Measurements from ENCODE around the gene CATSPERD. TPM values are rescaled to one million over a fixed set of nuclear protein-coding genes. Genes with fewer than 3 reads are reported as not detected.

Gene CATSPERD
- total RNA-seq, 1 donor from 2014 or later = not detected

DNA sequence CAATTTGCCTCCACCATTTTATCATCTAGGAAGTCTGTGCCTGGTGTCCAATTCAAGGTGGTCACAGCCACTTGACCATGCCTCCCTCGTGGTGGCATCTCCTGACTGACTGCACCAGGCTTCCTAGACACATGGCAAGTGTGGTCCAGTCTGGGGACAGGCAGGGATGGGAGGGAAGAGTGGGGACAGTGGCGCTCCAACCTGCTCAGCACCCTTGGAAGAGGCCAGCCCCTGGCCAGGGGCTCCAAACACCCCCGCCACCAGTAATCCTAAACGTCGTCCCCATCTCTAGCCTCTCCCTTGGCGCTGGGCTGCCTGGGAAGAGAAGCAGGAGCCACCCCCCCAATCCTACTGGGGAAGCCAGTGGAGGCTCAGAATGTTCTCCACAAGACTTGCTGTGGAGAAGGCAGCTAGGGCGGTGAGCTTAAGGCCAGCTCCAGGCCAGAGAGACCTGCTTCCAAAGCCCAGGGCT lies 27.7 kb upstream of the CATSPERD start:
- H3K27ac Mint-ChIP-seq = peak overlapping the region; percentile 80
- H3K27me3 Mint-ChIP-seq (ENCODE audit: low read depth) = no peaks in the 10 kb centered on the region
- H3K36me3 Mint-ChIP-seq = no peaks in the 10 kb centered on the region
- H3K4me1 Mint-ChIP-seq = peaks cover 16% of the 10 kb centered on the region
- peak overlapping the region; percentile 98 for H3K4me3 Mint-ChIP-seq
- TF ChIP-seq, protein P1, sequence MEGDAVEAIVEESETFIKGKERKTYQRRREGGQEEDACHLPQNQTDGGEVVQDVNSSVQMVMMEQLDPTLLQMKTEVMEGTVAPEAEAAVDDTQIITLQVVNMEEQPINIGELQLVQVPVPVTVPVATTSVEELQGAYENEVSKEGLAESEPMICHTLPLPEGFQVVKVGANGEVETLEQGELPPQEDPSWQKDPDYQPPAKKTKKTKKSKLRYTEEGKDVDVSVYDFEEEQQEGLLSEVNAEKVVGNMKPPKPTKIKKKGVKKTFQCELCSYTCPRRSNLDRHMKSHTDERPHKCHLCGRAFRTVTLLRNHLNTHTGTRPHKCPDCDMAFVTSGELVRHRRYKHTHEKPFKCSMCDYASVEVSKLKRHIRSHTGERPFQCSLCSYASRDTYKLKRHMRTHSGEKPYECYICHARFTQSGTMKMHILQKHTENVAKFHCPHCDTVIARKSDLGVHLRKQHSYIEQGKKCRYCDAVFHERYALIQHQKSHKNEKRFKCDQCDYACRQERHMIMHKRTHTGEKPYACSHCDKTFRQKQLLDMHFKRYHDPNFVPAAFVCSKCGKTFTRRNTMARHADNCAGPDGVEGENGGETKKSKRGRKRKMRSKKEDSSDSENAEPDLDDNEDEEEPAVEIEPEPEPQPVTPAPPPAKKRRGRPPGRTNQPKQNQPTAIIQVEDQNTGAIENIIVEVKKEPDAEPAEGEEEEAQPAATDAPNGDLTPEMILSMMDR (IDR thresholded peaks at IDR 0.05; ENCODE audit: unreplicated experiment) = no peak
- no peaks in the 10 kb centered on the region for H3K9me3 Mint-ChIP-seq
- DNase-seq (ENCODE audit: low spot score in 2 of 2, unreplicated experiment in 2 of 2) = no peak

DNA sequence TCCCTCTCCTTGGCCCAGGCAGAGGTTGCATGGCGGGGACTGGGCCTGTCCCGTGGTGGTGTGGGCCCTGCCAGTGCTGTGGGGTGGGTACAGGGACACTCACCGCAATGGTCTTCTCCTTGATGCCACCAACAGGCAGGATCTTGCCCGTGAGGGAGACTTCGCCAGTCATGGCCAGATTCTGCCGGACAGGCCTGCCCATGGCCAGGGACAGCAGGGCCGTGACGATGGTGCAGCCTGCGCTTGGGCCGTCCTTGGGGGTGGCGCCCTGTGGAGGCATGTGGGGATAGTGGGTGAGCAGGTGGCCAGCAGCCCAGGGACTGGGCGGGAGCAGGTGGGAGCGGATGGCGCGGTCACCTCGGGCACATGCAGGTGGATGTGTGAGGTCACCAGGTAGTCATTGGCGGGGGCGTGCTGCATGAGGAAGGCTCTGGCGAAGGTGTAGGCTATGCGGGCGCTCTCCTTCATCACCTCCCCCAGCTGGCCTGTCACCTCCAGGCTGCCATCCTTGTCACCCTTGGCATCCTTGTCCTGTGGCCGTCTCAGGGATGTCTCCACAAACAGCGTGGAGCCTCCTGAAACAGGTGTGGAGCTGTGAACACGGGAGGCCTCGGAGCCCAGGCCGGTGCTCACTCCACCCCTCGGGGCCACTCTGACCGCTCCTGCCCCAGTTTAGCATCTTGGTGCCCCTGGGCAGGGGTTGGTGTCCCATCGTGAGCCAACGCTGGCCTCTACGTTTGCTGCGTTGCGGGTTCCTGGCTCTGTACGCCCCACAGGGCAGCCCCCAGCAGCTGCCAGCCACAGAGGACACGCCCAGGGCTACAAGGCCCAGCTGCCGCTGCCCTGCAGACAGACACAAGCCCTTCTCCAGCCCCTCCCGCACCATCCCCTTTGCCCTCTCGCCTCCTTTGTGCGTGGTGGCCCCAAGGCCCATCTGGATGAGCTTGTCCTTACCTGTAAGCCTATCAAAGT lies 27.0 kb upstream of the CATSPERD start:
- TF ChIP-seq, protein P1 (IDR thresholded peaks at IDR 0.05; ENCODE audit: unreplicated experiment) = no peak
- peak overlapping the region; percentile 98 for H3K4me3 Mint-ChIP-seq
- DNase-seq (ENCODE audit: low spot score in 2 of 2, unreplicated experiment in 2 of 2) = no peak
- no peaks in the 10 kb centered on the region for H3K9me3 Mint-ChIP-seq
- no peaks in the 10 kb centered on the region for H3K27me3 Mint-ChIP-seq (ENCODE audit: low read depth)
- no peak overlapping the region for H3K27ac Mint-ChIP-seq
- no peaks in the 10 kb centered on the region for H3K36me3 Mint-ChIP-seq
- H3K4me1 Mint-ChIP-seq = peaks cover 16% of the 10 kb centered on the region

DNA sequence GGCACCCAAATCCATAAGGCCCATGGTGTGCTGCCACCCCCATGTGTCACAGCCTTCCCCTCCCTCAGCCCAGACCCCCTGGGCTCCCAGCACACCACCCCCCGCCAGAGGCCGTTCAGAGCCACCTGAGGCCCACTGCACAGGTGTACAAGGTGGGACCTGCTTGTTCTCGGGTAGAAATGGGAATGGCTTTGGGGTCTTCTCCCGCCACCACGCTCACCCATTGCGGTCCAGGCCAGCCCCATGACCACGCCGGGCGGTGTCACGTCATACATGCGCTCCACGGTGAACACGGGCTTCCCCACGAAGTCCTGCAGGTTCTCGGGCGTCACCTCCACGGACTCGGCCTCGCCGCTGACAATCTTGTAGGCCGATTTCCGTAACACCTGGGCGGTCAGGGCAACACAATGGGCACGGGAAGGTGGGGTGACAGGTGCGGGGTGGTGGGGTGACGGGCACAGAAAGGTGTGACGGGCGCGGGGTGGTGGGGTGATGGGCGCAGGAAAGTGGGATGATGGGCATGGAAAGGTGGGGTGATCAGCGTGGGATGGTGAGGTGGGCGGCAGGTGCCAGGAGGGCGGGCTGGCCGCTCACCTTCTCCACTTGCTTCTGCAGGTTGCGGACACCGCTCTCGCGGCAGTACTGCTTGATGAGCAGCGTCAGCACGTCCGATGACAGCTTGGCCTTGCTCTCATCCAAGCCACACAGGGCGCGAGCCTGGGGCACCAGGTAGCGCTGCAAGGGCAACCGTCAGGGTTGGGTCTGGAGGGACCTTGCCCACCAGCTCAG lies 26.1 kb upstream of the CATSPERD start:
- Mint-ChIP-seq H3K9me3 (no peaks in the 10 kb centered on the region), H3K4me1 (peaks cover 16% of the 10 kb centered on the region), H3K27me3 (ENCODE audit: low read depth) (no peaks in the 10 kb centered on the region), H3K27ac (no peak overlapping the region), H3K36me3 (no peaks in the 10 kb centered on the region), H3K4me3 (no peak overlapping the region)
- no peak for DNase-seq (ENCODE audit: low spot score in 2 of 2, unreplicated experiment in 2 of 2)
- TF ChIP-seq, protein P1 (IDR thresholded peaks at IDR 0.05; ENCODE audit: unreplicated experiment) = no peak

DNA sequence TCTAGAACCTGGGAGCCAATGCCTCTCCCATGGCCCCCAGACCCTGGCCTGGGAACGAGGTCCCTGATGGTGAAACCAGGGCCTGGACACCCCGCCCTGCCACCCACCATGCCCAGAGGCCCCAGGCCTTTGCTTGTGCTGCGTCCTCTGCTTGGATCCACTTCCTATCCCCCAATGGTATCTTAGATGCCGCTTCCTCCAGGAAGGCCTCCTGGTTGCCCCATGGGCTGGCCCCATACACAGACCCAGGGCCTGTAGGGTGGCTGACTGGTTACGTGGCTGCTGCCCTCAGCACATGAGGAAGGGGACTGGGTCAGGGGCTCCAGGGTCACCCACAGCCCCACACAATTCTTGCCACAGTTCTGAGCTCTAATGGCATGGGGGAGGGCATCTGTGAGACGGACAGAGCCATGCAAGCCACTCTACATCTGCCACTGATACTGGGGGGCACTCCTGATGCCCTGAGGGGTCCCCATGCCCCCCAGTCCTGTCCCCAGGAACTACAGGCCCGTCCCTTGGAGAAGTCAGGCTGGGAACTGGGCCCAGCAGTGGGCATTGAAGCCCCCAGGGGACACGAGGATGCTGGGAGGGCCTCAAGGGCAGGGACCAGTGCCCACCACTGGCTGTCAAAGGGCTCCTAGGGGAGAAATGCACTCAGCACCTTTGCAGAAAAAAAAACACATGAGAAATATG lies 25.3 kb upstream of the CATSPERD start:
- no peak overlapping the region for H3K27ac Mint-ChIP-seq
- DNase-seq (ENCODE audit: low spot score in 2 of 2, unreplicated experiment in 2 of 2) = no peak
- H3K36me3 Mint-ChIP-seq = no peaks in the 10 kb centered on the region
- H3K4me1 Mint-ChIP-seq = peaks cover 14% of the 10 kb centered on the region
- TF ChIP-seq, protein P1 (IDR thresholded peaks at IDR 0.05; ENCODE audit: unreplicated experiment) = no peak
- H3K9me3 Mint-ChIP-seq = no peaks in the 10 kb centered on the region
- H3K27me3 Mint-ChIP-seq (ENCODE audit: low read depth) = no peaks in the 10 kb centered on the region
- H3K4me3 Mint-ChIP-seq = no peak overlapping the region

DNA sequence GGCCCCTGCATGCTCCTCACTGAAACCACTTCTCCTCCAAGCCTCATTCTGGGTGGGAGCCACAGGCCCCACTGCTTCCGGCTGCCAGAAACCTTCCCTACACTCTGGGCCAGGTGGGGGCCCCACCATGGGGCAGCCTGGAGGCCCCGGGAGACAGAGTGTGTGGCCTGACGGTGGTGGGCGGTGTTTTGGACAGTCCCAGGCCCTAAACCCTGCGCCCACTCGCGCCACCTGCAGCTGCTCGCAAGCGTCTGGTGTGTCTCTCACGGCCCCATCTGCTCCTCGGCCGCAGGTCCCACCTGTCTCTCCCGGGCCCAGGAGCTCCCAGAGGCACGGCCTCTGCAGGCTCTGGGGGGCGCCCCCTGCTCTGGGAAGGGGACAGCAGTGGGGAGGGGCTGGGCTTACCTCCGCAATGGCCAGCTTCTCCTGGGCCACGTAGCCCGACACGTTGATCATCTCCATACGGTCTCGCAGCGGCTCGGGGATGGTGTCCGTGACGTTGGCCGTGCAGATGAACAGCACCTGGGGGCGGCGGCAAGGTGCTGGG lies 24.7 kb upstream of the CATSPERD start:
- DNase-seq (ENCODE audit: low spot score in 2 of 2, unreplicated experiment in 2 of 2) = no peak
- H3K27ac Mint-ChIP-seq = no peak overlapping the region
- peaks cover 3% of the 10 kb centered on the region for H3K36me3 Mint-ChIP-seq
- peaks cover 12% of the 10 kb centered on the region for H3K4me1 Mint-ChIP-seq
- H3K9me3 Mint-ChIP-seq = no peaks in the 10 kb centered on the region
- TF ChIP-seq, protein P1 (IDR thresholded peaks at IDR 0.05; ENCODE audit: unreplicated experiment) = no peak
- no peak overlapping the region for H3K4me3 Mint-ChIP-seq
- no peaks in the 10 kb centered on the region for H3K27me3 Mint-ChIP-seq (ENCODE audit: low read depth)
